Measurements from ENCODE around the gene CPA1.

The CPA1 gene

GRCh38 chr7:130401101-130401500, 20.8 kb downstream of the CPA1 start:
- H4K20me1 ChIP-seq (ENCODE audit: insufficient read depth): no peaks in the 10 kb centered on the region
- no peaks in the 10 kb centered on the region for H3K79me2 ChIP-seq (ENCODE audit: insufficient read depth, low read depth)
- no peak for TF ChIP-seq CTCF (conservative IDR thresholded peaks at IDR 0.05; ENCODE audit: low read depth, low read length)
- H3K4me2 ChIP-seq: no peak overlapping the region
- no peaks in the 10 kb centered on the region for H3K4me1 ChIP-seq (ENCODE audit: low read depth, poor library complexity, severe bottlenecking)
- H3K27ac ChIP-seq: no peak overlapping the region
- no peak overlapping the region for H2AFZ ChIP-seq (ENCODE audit: low read depth)
- no peaks in the 10 kb centered on the region for H3K27me3 ChIP-seq (ENCODE audit: insufficient read depth, low read depth)
- H3K4me3 ChIP-seq (IDR thresholded peaks at IDR 0.05; ENCODE audit: insufficient read depth, low read depth, low read length): no peak overlapping the region
- H3K36me3 ChIP-seq (ENCODE audit: insufficient read depth): no peaks in the 10 kb centered on the region
- no peak overlapping the region for H3K9ac ChIP-seq

DNA sequence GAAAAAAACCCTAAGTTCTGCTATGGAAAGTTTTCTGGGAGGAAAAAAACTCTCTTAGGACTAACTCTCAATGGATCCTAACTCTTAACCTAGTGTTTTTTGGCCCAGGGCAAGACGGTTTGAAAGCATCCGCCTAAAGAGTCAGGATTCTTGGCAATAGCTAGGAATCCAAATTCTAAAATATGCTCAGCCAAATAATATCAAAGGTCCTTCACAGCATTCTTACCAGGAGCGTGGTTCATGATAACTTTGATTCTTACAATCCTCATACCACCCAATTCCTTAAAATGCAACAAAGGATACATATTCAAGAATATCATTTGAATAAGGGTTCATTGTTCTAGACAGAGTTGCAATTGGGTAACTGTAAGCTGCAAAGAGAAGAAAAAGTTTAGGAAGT, 21.3 kb downstream of the CPA1 start:
- Histone ChIP-seq H3K9ac (no peak overlapping the region), H3K36me3 (ENCODE audit: insufficient read depth) (no peaks in the 10 kb centered on the region)
- TF ChIP-seq CTCF (conservative IDR thresholded peaks at IDR 0.05; ENCODE audit: low read depth, low read length): no peak

GRCh38 chr7:130405003-130405402, 24.7 kb downstream of the CPA1 start:
- Histone ChIP-seq H3K27ac (no peak overlapping the region), H3K27me3 (ENCODE audit: insufficient read depth, low read depth) (no peaks in the 10 kb centered on the region), H3K4me1 (ENCODE audit: low read depth, poor library complexity, severe bottlenecking) (no peaks in the 10 kb centered on the region), H4K20me1 (ENCODE audit: insufficient read depth) (no peaks in the 10 kb centered on the region), H3K4me2 (no peak overlapping the region), H3K9ac (no peak overlapping the region), H3K79me2 (ENCODE audit: insufficient read depth, low read depth) (no peaks in the 10 kb centered on the region), H3K36me3 (ENCODE audit: insufficient read depth) (no peaks in the 10 kb centered on the region), H2AFZ (ENCODE audit: low read depth) (no peak overlapping the region), H3K4me3 (IDR thresholded peaks at IDR 0.05; ENCODE audit: insufficient read depth, low read depth, low read length) (no peak overlapping the region)
- TF ChIP-seq CTCF (conservative IDR thresholded peaks at IDR 0.05; ENCODE audit: low read depth, low read length): no peak

More for the DNA sequence above, 21.3 kb downstream of the CPA1 start:
- Histone ChIP-seq H3K27me3 (ENCODE audit: insufficient read depth, low read depth) (no peaks in the 10 kb centered on the region), H3K4me1 (ENCODE audit: low read depth, poor library complexity, severe bottlenecking) (no peaks in the 10 kb centered on the region), H4K20me1 (ENCODE audit: insufficient read depth) (no peaks in the 10 kb centered on the region), H2AFZ (ENCODE audit: low read depth) (no peak overlapping the region), H3K79me2 (ENCODE audit: insufficient read depth, low read depth) (no peaks in the 10 kb centered on the region), H3K4me3 (IDR thresholded peaks at IDR 0.05; ENCODE audit: insufficient read depth, low read depth, low read length) (no peak overlapping the region), H3K27ac (no peak overlapping the region), H3K4me2 (no peak overlapping the region)

- Histone ChIP-seq H3K4me1 (ENCODE audit: low read depth, poor library complexity, severe bottlenecking) (no peaks in the 10 kb centered on the region), H2AFZ (ENCODE audit: low read depth) (no peak overlapping the region), H3K27ac (no peak overlapping the region), H3K36me3 (ENCODE audit: insufficient read depth) (no peaks in the 10 kb centered on the region), H3K9ac (no peak overlapping the region), H3K4me3 (IDR thresholded peaks at IDR 0.05; ENCODE audit: insufficient read depth, low read depth, low read length) (no peak overlapping the region), H4K20me1 (ENCODE audit: insufficient read depth) (no peaks in the 10 kb centered on the region), H3K4me2 (no peak overlapping the region), H3K27me3 (ENCODE audit: insufficient read depth, low read depth) (no peaks in the 10 kb centered on the region), H3K79me2 (ENCODE audit: insufficient read depth, low read depth) (no peaks in the 10 kb centered on the region)
- TF ChIP-seq CTCF (conservative IDR thresholded peaks at IDR 0.05; ENCODE audit: low read depth, low read length): no peak
Observed at GRCh38 chr7:130409067-130409711, 28.9 kb downstream of the CPA1 start.

All from KMS-11 (cell line).